GM12872 (cell line): ENCODE data around the gene GIN1.

ENCODE experiments used
- TF ChIP-seq, protein P1 (sequence below): IDR thresholded peaks from 3 replicates; pipeline ENCODE4 v1.5.1; 2011; ENCODE audit warnings: low read depth, mild to moderate bottlenecking, low read length, moderate library complexity; ENCODE audit not compliant: insufficient read depth

The GIN1 gene

GRCh38 chr5:103109277-103109676, 10.7 kb downstream of the GIN1 start:
- TF ChIP-seq, protein P1, sequence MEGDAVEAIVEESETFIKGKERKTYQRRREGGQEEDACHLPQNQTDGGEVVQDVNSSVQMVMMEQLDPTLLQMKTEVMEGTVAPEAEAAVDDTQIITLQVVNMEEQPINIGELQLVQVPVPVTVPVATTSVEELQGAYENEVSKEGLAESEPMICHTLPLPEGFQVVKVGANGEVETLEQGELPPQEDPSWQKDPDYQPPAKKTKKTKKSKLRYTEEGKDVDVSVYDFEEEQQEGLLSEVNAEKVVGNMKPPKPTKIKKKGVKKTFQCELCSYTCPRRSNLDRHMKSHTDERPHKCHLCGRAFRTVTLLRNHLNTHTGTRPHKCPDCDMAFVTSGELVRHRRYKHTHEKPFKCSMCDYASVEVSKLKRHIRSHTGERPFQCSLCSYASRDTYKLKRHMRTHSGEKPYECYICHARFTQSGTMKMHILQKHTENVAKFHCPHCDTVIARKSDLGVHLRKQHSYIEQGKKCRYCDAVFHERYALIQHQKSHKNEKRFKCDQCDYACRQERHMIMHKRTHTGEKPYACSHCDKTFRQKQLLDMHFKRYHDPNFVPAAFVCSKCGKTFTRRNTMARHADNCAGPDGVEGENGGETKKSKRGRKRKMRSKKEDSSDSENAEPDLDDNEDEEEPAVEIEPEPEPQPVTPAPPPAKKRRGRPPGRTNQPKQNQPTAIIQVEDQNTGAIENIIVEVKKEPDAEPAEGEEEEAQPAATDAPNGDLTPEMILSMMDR: no peak

DNA sequence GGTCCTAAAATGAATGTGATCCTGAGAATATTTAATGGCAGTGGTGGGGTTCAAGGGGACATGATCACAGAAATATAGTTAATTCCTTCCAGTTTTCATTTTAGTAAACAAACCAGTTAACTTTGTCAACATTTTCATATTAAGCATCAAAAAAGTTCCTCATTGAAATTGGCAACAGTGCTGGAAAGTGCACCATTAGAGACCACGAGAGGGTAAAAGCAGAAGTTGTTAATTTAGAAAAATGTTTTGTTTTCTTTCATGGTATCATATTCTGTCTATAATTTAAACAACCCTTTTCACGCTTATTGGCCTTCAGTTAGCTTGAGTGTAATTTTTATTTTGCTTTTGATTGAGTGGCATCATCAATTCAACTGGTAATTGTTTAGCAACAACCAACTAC, 11.9 kb downstream of the GIN1 start:
- TF ChIP-seq, protein P1: no peak

GRCh38 chr5:103102234-103102633, 17.7 kb downstream of the GIN1 start:
- TF ChIP-seq, protein P1: no peak

DNA sequence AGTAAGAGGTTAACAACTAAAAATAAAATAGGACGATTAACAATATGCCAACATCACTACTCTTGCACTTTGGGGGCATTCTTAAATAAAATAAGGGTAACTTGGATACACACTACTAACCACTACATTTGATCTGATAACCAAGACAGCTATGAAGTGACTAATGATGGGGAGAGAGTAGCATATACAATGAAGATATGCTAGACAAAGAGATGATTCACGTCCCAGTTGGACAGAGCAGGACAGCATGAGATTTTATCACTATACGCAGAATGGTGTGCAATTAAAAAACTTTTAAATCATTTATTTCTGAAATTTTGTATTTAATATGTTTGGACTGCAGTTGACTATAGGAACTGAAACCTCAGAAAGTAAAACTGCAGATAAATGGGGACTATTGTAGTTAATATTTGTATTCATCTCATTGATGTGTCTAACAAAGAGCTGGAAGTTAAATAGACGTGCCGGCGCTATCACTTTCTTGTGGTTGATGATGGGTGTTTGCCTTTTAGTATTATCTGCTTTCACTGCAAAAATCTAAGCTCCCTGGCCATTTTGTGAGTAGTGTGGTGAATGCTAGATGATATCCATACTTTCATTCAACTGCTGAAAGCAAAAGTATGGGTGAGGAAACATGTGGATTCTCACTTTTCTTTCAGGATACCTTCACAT, 18.7 kb downstream of the GIN1 start:
- TF ChIP-seq, protein P1: no peak

- TF ChIP-seq, protein P1: no peak
Observed at GRCh38 chr5:103098993-103099392, 20.9 kb downstream of the GIN1 start.

DNA sequence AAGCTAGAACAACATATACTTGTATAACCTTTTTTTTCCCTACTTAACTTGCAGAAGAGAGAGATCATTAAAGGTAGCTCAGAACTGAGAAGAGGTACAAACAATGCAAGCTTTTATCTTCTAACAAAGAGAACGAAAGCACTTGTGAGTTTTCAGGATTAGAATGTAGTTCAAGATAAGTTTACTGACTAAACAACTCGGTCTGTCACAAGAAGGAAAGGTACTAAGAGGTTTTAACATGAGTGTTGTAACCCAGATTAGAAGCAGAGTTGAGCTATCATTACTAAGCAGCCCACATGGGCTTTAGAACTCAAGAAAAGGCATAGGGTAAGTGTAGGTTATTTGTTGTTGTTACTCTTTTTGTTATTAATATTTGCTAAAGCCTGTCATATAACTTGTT, 25.2 kb downstream of the GIN1 start:
- TF ChIP-seq, protein P1: no peak

GRCh38 chr5:103093727-103094126, 26.2 kb downstream of the GIN1 start:
- TF ChIP-seq, protein P1: no peak
